Gastrocnemius medialis (tissue), 4 donors: ENCODE measurements around the gene PMEPA1.

Experiments used
- CTCF ChIP-seq, 5 experiments: fragments of 450-650 bp in 3 of 5; fragments of 200-600 bp in 2 of 5; sonication (generic) in 2 of 5; IDR thresholded peaks in 4 of 5; conservative IDR thresholded peaks in 1 of 5; 1 replicate in 4 of 5; 2 replicates in 1 of 5; pipeline ENCODE4 v1.5.1; 2016 to 2019; ENCODE audit warnings: antibody characterized with exemption in 5 of 5, mild to moderate bottlenecking in 3 of 5, moderate library complexity in 3 of 5
- POLR2A ChIP-seq, 2 donors: fragments of 450-650 bp; IDR thresholded peaks; one replicate each; pipeline ENCODE4 v1.6.1; 2017; ENCODE audit warnings: antibody characterized with exemption in 2 of 2, mild to moderate bottlenecking in 2 of 2, moderate library complexity in 2 of 2

- TF ChIP-seq CTCF (IDR thresholded peaks at IDR 0.05 in 4 of 5, conservative IDR thresholded peaks at IDR 0.05 in 1 of 5) = no peak
- no peak for TF ChIP-seq POLR2A (IDR thresholded peaks at IDR 0.05)
These were observed 101.3 kb downstream of the PMEPA1 start for GRCh38 chr20:57608516-57608915.
